Kidney (tissue), 14 donors: ENCODE results near the gene POLR3E. TPM values are rescaled to one million over a fixed set of nuclear protein-coding genes. Genes with fewer than 3 reads are reported as not detected.
A peak's percentile ranks its signal among the peaks of the same experiment; 100 is the strongest.

Experiments used
- DNase-seq, 5 donors: peaks; one replicate each; pipeline ENCODE4 v3.0.0-alpha.2; 2013 to 2020
- FAIRE-seq: peaks from 2 replicates; lab custom pipeline; 2012; peaks lifted over from hg19 to GRCh38; lab: Jason Lieb, UNC
- H3K27ac ChIP-seq, 2 donors: one replicate each; pipeline ENCODE4 v1.7.0; 2013; ENCODE audit warnings: low read depth in 2 of 2, low read length in 2 of 2, inconsistent platforms in 1 of 2
- H3K27me3 ChIP-seq: one replicate; pipeline ENCODE4 v1.7.1; 2013; ENCODE audit warnings: low read length, inconsistent platforms; ENCODE audit not compliant: control insufficient read depth, insufficient read depth
- H3K36me3 ChIP-seq, 3 donors: one replicate each; pipeline versions ENCODE4 v1.7.0 to v1.7.1; 2013; ENCODE audit warnings: low read length in 3 of 3, control low read depth in 1 of 3, inconsistent platforms in 1 of 3; ENCODE audit not compliant: insufficient read depth in 3 of 3, control insufficient read depth in 2 of 3
- H3K4me1 ChIP-seq, 3 donors: one replicate each; pipeline versions ENCODE4 v1.7.0 to v1.7.1; 2013; ENCODE audit warnings: low read length in 3 of 3, inconsistent platforms in 1 of 3, low read depth in 1 of 3; ENCODE audit not compliant: control insufficient read depth in 2 of 3, insufficient read depth in 2 of 3
- H3K4me3 ChIP-seq, 3 donors: one replicate each; pipeline versions ENCODE4 v1.7.0 to v1.8.1; 2013; ENCODE audit warnings: low read length in 3 of 3, control low read depth in 1 of 3, inconsistent platforms in 1 of 3
- H3K9ac ChIP-seq, 3 donors: one replicate each; pipeline versions ENCODE4 v1.7.0 to v1.7.1; 2013; ENCODE audit warnings: low read length in 3 of 3, control low read depth in 1 of 3, inconsistent platforms in 1 of 3
- H3K9me3 ChIP-seq, 3 donors: one replicate each; pipeline versions ENCODE4 v1.7.0 to v1.7.1; 2013; ENCODE audit warnings: low read length in 3 of 3, control low read depth in 1 of 3, inconsistent platforms in 1 of 3; ENCODE audit not compliant: control insufficient read depth in 2 of 3, insufficient read depth in 1 of 3
- intact Hi-C: fragments of 100-400 bp; cut with DNase I; formaldehyde crosslinking; loops from one replicate; pipeline ENCODE4 v1.11.1; 2022
- polyA plus RNA-seq: library from polyadenylated mRNA; stranded (reverse); fragments of 350-450 nt; fragmentation: Illumina TruSeq; extraction: RNeasy Lipid Tissue Mini Kit (QIAGEN cat#74804); gene quantifications from one replicate; pipeline ENCODE4 v1.2.3, GENCODE V29; 2014; ENCODE audit warnings: low read depth, low replicate concordance; ENCODE audit not compliant: insufficient read depth
- total RNA-seq: library from RNA; stranded (reverse); fragmentation: NEBNext Ultra II Directional; extraction: Animal tissue kit (Norgen Biotek cat#: 25700); gene quantifications from one replicate; pipeline ENCODE4 v1.2.1, GENCODE V29; 2021
- TF ChIP-seq, protein P1 (sequence below): IDR thresholded peaks from 3 replicates; pipeline ENCODE4 v1.5.1; 2012; ENCODE audit warnings: mild to moderate bottlenecking, moderate library complexity, borderline replicate concordance; ENCODE audit not compliant: insufficient read depth; ENCODE audit errors: extremely low read depth
- donor health status: control.
- donor health status: control.
- donor health status: control.
- donor health status: control.
- donor health status: control.
- donor health status: DM: yes; HTN: yes; CAD: no.
- donor health status: Normal renal cell carcinoma (clear cell type).

Gene POLR3E
- total and polyA plus RNA-seq, 2 donors from 2014 or later = 21.3 to 41.4 TPM

DNA sequence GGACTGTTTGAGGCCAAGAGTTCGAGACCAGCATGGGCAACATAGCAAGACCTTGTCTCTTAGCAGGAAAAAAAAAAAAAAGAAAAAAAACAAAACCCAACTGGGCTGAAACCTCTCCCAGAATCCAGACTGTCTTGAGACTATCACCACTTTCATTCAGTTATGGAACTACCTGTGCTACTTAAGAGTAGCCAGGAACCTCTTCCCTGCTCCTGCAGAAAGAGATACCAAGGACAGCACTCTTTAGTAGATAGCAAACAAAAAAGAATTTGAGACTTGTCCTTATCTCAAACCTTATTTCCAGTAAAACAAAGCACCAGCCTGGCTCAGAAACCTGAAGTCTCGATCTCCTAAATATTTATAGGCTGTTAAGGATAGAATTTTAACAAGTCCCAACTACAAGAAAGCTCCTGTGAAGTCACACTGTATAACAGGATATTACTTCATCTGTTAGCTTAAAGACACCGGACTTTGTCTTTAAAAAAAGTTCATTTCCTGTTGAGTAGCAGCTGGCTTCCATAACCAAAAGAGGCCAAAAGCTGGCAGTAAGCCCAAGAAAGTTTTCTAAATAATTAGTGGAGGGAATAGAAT, 72.1 kb downstream of the POLR3E start:
- TF ChIP-seq, protein P1, sequence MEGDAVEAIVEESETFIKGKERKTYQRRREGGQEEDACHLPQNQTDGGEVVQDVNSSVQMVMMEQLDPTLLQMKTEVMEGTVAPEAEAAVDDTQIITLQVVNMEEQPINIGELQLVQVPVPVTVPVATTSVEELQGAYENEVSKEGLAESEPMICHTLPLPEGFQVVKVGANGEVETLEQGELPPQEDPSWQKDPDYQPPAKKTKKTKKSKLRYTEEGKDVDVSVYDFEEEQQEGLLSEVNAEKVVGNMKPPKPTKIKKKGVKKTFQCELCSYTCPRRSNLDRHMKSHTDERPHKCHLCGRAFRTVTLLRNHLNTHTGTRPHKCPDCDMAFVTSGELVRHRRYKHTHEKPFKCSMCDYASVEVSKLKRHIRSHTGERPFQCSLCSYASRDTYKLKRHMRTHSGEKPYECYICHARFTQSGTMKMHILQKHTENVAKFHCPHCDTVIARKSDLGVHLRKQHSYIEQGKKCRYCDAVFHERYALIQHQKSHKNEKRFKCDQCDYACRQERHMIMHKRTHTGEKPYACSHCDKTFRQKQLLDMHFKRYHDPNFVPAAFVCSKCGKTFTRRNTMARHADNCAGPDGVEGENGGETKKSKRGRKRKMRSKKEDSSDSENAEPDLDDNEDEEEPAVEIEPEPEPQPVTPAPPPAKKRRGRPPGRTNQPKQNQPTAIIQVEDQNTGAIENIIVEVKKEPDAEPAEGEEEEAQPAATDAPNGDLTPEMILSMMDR = no peak
- peak in 2 of 5 donors; percentile 67 to 88 for DNase-seq
- FAIRE-seq = no peak
- Histone ChIP-seq H3K4me3 (no peak overlapping the region), H3K9ac (peak overlapping the region in 1 of 3 donors; percentile 28), H3K27ac (peak overlapping the region; percentile 29 to 84), H3K36me3 (peaks cover 0 to 8% (median 2%) of the 10 kb centered on the region in 3 donors), H3K4me1 (peaks cover 0 to 38% (median 15%) of the 10 kb centered on the region in 3 donors), H3K9me3 (no peaks in the 10 kb centered on the region), H3K27me3 (no peaks in the 10 kb centered on the region)
- intact Hi-C loops = no loop called here

DNA sequence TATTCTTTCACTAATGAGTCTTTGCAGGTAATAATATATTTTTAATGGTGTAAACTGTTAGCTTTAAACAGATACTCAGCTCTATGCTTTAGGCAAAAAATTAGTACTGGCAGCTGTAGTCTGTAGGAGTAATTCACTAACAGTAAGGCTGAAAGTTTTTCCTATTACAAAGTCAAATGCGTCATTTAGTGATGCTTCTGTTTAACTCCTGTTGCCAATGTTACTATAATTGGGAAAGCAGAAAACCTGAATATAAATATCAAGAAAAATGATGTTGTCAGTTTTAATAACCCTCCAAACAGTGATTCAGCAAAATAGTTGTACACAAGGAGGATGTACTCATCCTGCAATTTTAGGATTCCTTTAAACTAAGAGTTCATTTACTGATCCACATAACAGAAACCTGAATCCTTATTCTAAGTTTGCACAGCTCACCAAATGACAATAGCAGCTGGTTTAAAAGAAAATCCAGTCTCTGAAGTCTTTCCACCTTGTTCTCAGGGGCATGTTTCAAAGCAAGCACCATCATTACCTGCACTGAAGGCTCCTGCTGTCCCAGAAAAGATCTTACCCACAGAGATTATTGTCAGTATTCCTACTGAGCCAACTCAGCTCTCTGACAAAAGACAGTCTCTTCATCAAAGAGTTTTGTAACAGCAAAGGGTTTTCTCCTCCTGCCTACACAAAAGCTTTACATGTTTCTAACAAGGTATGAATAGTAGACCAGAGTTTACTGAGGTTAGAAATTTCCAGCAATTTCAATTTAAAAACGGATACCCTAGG, 73.0 kb downstream of the POLR3E start:
- peak overlapping the region; percentile 54 to 73 for H3K27ac ChIP-seq
- TF ChIP-seq, protein P1 = no peak
- peaks cover 0 to 41% (median 17%) of the 10 kb centered on the region in 3 donors for H3K4me1 ChIP-seq
- no peaks in the 10 kb centered on the region for H3K27me3 ChIP-seq
- intact Hi-C loops = no loop called here
- DNase-seq (peak in 1 of 5 donors; percentile 44), FAIRE-seq (no peak)
- H3K36me3 ChIP-seq = no peaks in the 10 kb centered on the region
- H3K4me3 ChIP-seq = peak overlapping the region in 1 of 3 donors; percentile 27
- no peaks in the 10 kb centered on the region for H3K9me3 ChIP-seq
- H3K9ac ChIP-seq = peak overlapping the region in 1 of 3 donors; percentile 59

DNA sequence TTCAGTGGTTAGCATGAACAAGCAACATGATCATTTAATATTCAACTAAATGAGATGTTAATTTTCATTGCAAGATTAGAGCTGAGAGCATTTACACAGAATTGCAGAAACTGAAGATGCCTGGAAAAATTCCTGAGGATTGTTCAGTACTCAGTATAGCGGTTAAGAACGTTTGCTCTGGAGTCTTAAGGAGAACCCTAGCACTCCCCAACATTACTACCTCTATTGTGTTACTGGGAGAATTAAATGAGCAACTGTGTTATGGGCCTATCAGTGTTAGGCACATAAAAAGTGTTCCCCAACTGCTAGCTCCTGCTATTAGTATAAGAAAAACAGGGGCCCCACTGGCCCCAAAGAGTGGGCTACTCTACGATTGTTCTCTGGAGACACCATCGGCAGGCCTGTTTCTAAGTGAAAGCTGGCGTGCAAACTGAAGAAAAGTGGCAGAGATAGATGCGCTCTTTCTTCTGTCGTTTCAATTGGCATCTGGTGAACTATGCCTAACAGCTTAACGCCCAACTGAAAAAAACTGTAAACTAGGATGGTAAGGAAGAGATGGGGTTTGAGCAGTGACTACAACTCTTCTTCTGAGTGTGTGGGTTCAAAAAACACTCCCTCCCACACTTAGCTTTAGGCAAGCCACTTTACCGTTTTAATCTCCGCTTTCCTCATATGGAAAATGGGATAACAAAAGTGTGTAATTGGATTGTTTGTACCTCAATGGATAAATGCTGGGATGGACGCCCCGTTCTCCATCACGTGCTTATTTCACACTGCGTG, 75.9 kb downstream of the POLR3E start:
- Histone ChIP-seq H3K27me3 (no peaks in the 10 kb centered on the region), H3K9me3 (no peaks in the 10 kb centered on the region), H3K4me3 (peak overlapping the region; percentile 47 to 84 (median 75)), H3K27ac (peak overlapping the region; percentile 81 to 84), H3K4me1 (peaks cover 0 to 33% (median 17%) of the 10 kb centered on the region in 3 donors), H3K9ac (peak overlapping the region; percentile 47 to 85 (median 85)), H3K36me3 (no peaks in the 10 kb centered on the region)
- no peak for FAIRE-seq
- TF ChIP-seq, protein P1 = no peak
- intact Hi-C loops = no loop called here
- no peak for DNase-seq
